ENCODE measurements around the gene NOTCH1. TPM values are rescaled to one million over a fixed set of nuclear protein-coding genes. Genes with fewer than 3 reads are reported as not detected.

Gene NOTCH1
- total and polyA plus RNA-seq, 2 of the 8 experiments (the other 6 are each of a cell fraction or from before 2014, with no cell fraction given) = 6.9 to 55.6 TPM

GRCh38 chr9:136466155-136466541, 79.7 kb downstream of the NOTCH1 start:
- Histone ChIP-seq H2BK120ac (replicated peaks; ENCODE audit: low read depth, low read length) (no peak overlapping the region), H2AFZ (ENCODE audit: low read length) (no peak overlapping the region), H3K4me2 (ENCODE audit: insufficient read depth in 1 of 2, low read depth in 2 of 2, low read length in 2 of 2) (no peak overlapping the region), H3K79me2 (ENCODE audit: control insufficient read depth in 1 of 2, insufficient read depth in 2 of 2, low read length in 2 of 2) (peaks cover 0 to 10% of the 10 kb centered on the region in 2 experiments; a peak in 1 of 4 replicates), H3K4me3 (ENCODE audit: extremely low read depth in 1 of 4, insufficient read depth in 2 of 4, low read depth in 3 of 4, low read length in 4 of 4) (no peak overlapping the region), H4K8ac (ENCODE audit: extremely low read depth, insufficient read depth, low read length) (no peak overlapping the region; the same call in 1 of the 2 replicates), H2BK5ac (ENCODE audit: low read depth, low read length) (no peak overlapping the region; the same call in 1 of the 2 replicates), H3K36me3 (ENCODE audit: control insufficient read depth in 2 of 4, insufficient read depth in 4 of 4, low read length in 3 of 4) (peaks cover 35 to 79% (median 68%) of the 10 kb centered on the region in 4 experiments), H3K27ac (ENCODE audit: low read depth, low read length) (no peak overlapping the region), H2BK12ac (ENCODE audit: low read depth, low read length) (no peak overlapping the region), H3K9ac (replicated peaks in 1 of 4; ENCODE audit: extremely low read depth in 1 of 4, low read depth in 3 of 4, low read length in 3 of 4) (no peak overlapping the region), H3K18ac (ENCODE audit: extremely low read depth, low read length) (no peak overlapping the region), H4K20me1 (replicated peaks in 1 of 2; ENCODE audit: control insufficient read depth in 1 of 2, insufficient read depth in 2 of 2, low read length in 2 of 2) (peaks cover 9 to 31% of the 10 kb centered on the region in 2 experiments), H2BK20ac (ENCODE audit: low read length) (no peak overlapping the region), H3K14ac (ENCODE audit: insufficient read length) (no peak overlapping the region), H2BK15ac (ENCODE audit: low read length) (no peak overlapping the region), H2AK5ac (ENCODE audit: low read depth, low read length) (no peak overlapping the region), H3K56ac (replicated peaks; ENCODE audit: insufficient read length, low read depth, low read length) (no peak overlapping the region), H3K4me1 (replicated peaks in 1 of 4; ENCODE audit: control insufficient read depth in 3 of 4, insufficient read depth in 4 of 4, low read length in 3 of 4) (no peaks in the 10 kb centered on the region), H3K4ac (replicated peaks; ENCODE audit: insufficient read length, low read depth, low read length) (no peak overlapping the region), H4K91ac (replicated peaks; ENCODE audit: insufficient read length, low read length) (no peak overlapping the region), H3K27me3 (replicated peaks in 1 of 4; ENCODE audit: control insufficient read depth in 3 of 4, extremely low read depth in 1 of 4, insufficient read depth in 3 of 4, low read length in 3 of 4) (no peaks in the 10 kb centered on the region), H3K79me1 (ENCODE audit: low read depth, low read length) (no peaks in the 10 kb centered on the region; the same call in 1 of the 2 replicates), H3K23ac (ENCODE audit: insufficient read length) (no peak overlapping the region), H3K9me3 (ENCODE audit: insufficient read depth in 2 of 2, low read depth in 1 of 2, low read length in 1 of 2) (no peaks in the 10 kb centered on the region), H3K23me2 (ENCODE audit: low read depth, low read length) (no peaks in the 10 kb centered on the region), H4K5ac (ENCODE audit: insufficient read length, low read depth, low read length) (no peak overlapping the region)
- 93% methylated on average over 30 of the region's 30 CpGs; no CpG with 5 or more reads in 1 of the 2 experiments for WGBS, 2 experiments (ENCODE audit: extremely low coverage in 1 of 2, insufficient coverage in 1 of 2, insufficient read length in 1 of 2, insufficient replicate concordance in 2 of 2, low coverage in 1 of 2, low lambda C conversion rate in 2 of 2, missing lambda C conversion rate in 1 of 2)
- TF ChIP-seq EP300 (IDR thresholded peaks at IDR 0.05; ENCODE audit: borderline replicate concordance in 1 of 2, low read depth in 2 of 2, low read length in 2 of 2) (no peak), YY1 (IDR thresholded peaks at IDR 0.05; ENCODE audit: low read depth, low read length) (no peak), BACH1 (IDR thresholded peaks at IDR 0.05; ENCODE audit: low read length) (no peak), JUND (IDR thresholded peaks at IDR 0.05; ENCODE audit: low read length) (no peak), CREB1 (IDR thresholded peaks at IDR 0.05) (no peak), SP2 (IDR thresholded peaks at IDR 0.05; ENCODE audit: low read length) (no peak), POLR2A (IDR thresholded peaks at IDR 0.05; ENCODE audit: control extremely low read depth in 1 of 2, low read depth in 2 of 2, low read length in 2 of 2) (no peak), USF2 (IDR thresholded peaks at IDR 0.05; ENCODE audit: low read length) (no peak), PHF8 (conservative IDR thresholded peaks at IDR 0.05; ENCODE audit: low read depth, low read length) (no peak)
- DNase-seq (ENCODE audit: low read depth in 1 of 2, low spot score in 2 of 2) (no peak), FAIRE-seq (no peak)
- ChIA-PET CTCF (ENCODE audit: partially characterized antibody) (no interaction called here), POLR2A (ENCODE audit: partially characterized antibody) (interaction anchor here (1.0 to 2.9 kb wide), 3 partner anchors 7 to 41 kb away, joined by 3 to 13 read pairs (median 7); no protein-coding TSS in a partner anchor)
